A673 (cell line): ENCODE results near the gene PRMT7.

Experiments
- CTCF ChIP-seq: fragments of 300-800, 200-600 bp; sonication (generic); conservative IDR thresholded peaks from 2 replicates; pipeline ENCODE4 v1.5.1; 2017; ENCODE audit warnings: low read depth, mild to moderate bottlenecking, antibody characterized with exemption, low read length, moderate library complexity, mixed read lengths
- EZH2 ChIP-seq: fragments of 200-600 bp; sonication (generic); IDR thresholded peaks from 2 replicates; pipeline ENCODE4 v1.6.1; 2017; ENCODE audit warnings: borderline replicate concordance, low read depth, mild to moderate bottlenecking, mixed read lengths, antibody characterized with exemption, low read length; ENCODE audit not compliant: poor library complexity, severe bottlenecking

- TF ChIP-seq CTCF (no peak), EZH2 (no peak)
These were observed 91.3 kb downstream of the PRMT7 start for GRCh38 chr16:68401871-68402747.
